Activated CD8-positive, alpha-beta memory T cell treated with anti-CD3 and anti-CD28 coated beads, Interleukin-2, amount 50 U/mL, for 48 hours (primary cell): Measurements from ENCODE around the gene DCAF15.

Source experiments
- DNase-seq: peaks from one replicate; pipeline ENCODE4 v3.0.0-alpha.2; 2020

Gene DCAF15

GRCh38 chr19:13931391-13932148 is 20.7 kb upstream of the DCAF15 start:
- DNase-seq: no peak

- DNase-seq: no peak
Measured at GRCh38 chr19:13932149-13932637, 20.1 kb upstream of the DCAF15 start.

GRCh38 chr19:13932911-13933393 is 19.4 kb upstream of the DCAF15 start:
- no peak for DNase-seq

- DNase-seq: no peak
Measured at GRCh38 chr19:13934785-13935109, 17.6 kb upstream of the DCAF15 start.

GRCh38 chr19:13935765-13936510 is 16.4 kb upstream of the DCAF15 start:
- no peak for DNase-seq

- no peak for DNase-seq
Measured at GRCh38 chr19:13937479-13938300, 14.6 kb upstream of the DCAF15 start.

- no peak for DNase-seq
Measured at GRCh38 chr19:13938301-13939064, 13.8 kb upstream of the DCAF15 start, which contains the start of gene PODNL1. Gene PODNL1 (minus strand): TSS chr19:13938417. CDS start chr19:13938181, 236 bp downstream.

GRCh38 chr19:13942023-13942684 is 10.2 kb upstream of the DCAF15 start:
- no peak for DNase-seq

- DNase-seq: no peak
Measured at GRCh38 chr19:13946414-13946813, 5.9 kb upstream of the DCAF15 start.

GRCh38 chr19:13951043-13951442 is 1.3 kb upstream of the DCAF15 start:
- DNase-seq: no peak

- no peak for DNase-seq
Measured at GRCh38 chr19:13951799-13952153, 533 bp upstream of the DCAF15 start.

- DNase-seq: no peak
Measured at GRCh38 chr19:13952931-13953531, 722 bp downstream of the DCAF15 start.

- no peak for DNase-seq
Measured at GRCh38 chr19:13954185-13954584, 1.9 kb downstream of the DCAF15 start.

- no peak for DNase-seq
Measured at GRCh38 chr19:13955662-13956364, 3.5 kb downstream of the DCAF15 start.

- DNase-seq: no peak
Measured at GRCh38 chr19:13956365-13956744, 4.0 kb downstream of the DCAF15 start.

GRCh38 chr19:13957051-13957450 is 4.7 kb downstream of the DCAF15 start:
- no peak for DNase-seq

GRCh38 chr19:13958043-13958442 is 5.7 kb downstream of the DCAF15 start:
- DNase-seq: no peak

- no peak for DNase-seq
Measured at GRCh38 chr19:13959141-13959961, 7.0 kb downstream of the DCAF15 start.

- DNase-seq: no peak
Measured at GRCh38 chr19:13959962-13960862, 7.9 kb downstream of the DCAF15 start.
